HG02885 (cell line): ENCODE data around the gene JPT1.

Experiments
- ATAC-seq: cut with Tn5 transposase; IDR thresholded peaks from one replicate; pipeline ENCODE4 v1.9.1; 2021; ENCODE audit warnings: mild to moderate bottlenecking; ENCODE audit not compliant: unreplicated experiment, poor library complexity

JPT1 gene

DNA sequence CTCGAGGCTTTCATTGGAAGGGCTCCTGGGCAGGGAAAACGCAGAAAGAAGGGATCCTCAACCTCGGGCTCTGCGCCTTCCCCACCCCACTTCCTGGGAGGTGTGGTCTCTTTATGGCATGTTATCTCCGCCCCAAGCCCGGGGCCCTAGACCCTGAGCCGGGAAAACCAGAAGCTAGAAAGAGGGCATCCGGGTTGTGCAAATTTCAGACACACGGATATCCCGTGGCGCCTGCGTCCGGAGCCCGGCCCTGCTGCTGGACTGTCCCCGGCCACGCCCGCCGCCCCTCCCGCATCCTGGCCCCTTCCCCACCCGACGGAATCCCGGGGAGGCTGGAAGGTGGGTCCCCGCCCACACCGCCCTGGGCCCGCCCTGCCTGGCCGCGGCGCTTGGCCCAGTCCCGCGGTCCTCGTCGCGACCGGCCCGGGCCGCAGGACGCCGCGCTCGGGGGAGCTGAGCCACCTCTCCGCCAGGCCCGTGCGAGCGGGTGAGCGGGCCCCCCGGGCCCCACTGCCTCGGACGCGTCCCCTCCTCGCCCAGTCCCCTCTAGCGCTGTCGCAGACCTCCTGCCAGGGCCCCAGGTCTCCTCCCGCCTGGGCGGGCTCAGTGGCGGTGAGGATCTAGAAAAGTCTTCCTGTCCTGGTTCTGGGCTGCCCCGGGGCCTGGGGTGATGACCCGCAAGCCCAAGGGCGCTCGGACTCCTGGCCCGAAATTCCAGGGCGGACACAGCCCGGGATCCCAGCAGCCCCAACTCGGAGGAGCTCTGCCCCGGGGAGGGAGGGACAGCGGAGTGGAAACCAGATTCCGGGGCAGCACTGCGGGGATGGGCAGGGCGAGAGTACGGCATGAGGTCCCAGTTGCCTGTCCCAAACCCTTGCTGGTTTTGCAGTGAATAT lies 66.5 kb downstream of the JPT1 start, which contains the start of gene SLC16A5:
Gene SLC16A5 (plus strand): TSS at position 397 of the 896 bp plus-strand sequence. CDS start 5,683 bp downstream, outside the sequence.
- ATAC-seq = peak; percentile 51

DNA sequence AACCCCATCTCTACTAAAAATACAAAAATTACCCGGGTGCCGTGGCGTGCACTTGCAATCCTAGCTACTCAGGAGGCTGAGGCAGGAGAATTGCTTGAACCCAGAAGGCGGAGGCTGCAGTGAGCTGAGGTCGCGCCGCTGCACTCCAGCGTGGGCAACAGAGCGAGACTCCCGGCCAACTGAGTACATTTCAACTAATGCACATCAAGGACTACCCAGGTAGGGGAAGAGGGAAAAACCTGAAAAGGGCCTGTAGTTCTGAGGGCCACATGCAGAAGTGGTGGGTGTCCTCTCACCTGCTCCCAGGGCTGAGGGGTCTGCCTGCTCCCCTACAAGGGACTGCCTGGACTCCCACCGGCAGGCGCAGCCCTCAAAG lies 67.1 kb downstream of the JPT1 start:
- no peak for ATAC-seq

DNA sequence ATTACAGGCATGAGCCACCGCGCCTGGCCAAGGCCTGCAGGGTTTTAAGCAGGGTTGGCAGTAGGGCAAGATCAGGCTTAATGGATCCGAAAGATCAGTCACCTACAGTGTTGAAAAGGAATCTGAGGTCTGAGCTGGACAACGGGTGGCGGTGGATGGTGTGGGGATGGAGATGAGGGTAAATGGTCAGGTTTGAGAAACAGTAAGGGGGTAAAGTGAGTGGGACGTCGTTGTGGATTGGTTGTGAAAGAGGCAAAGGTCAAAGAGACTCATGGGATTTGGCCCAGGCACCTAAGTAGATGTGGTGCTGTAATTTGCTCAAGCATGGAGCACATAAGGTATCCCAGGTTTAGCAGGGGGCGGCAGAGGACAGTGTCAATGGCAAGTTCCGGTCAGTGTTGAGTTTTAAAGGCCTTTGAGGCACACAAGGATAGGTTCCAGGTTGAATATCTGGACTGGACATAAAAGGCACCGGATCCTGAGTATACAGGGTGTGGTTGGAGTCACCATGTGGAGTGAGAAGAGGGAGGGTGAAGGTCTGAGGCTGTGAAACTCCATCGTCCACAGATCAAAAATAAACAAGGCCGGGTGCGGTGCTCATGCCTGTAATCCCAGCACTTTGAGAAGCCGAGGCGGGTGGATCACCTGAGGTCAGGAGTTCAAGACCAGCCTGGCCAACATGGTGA lies 67.7 kb downstream of the JPT1 start:
- no peak for ATAC-seq
